Panc1 (cell line): Measurements from ENCODE around the gene PLCB1. TPM values are rescaled to one million over a fixed set of nuclear protein-coding genes. Genes with fewer than 3 reads are reported as not detected.

Experiments
- ATAC-seq: fragments of 200-7000 bp; cut with Tn5 transposase; 2 replicates; pipeline ENCODE4 v1.9.1; 2020; ENCODE audit warnings: mild to moderate bottlenecking, moderate library complexity
- BruUV-seq: library from RNA; stranded (reverse); fragments of 400-500 nt; replicated peaks from 2 replicates; lab custom pipeline; 2021; lab: Mats Ljungman, UMichigan
- CTCF ChIA-PET: fragments of 300-600 bp; sonication (Branson Sonifier 250); formaldehyde crosslinking; loops from one replicate; lab custom pipeline; 2022; ENCODE audit warnings: antibody characterized with exemption; lab: Charles Lee
- POLR2A ChIA-PET: fragments of 300-600 bp; sonication (Branson Sonifier 250); formaldehyde crosslinking; loops from one replicate; lab custom pipeline; 2022; ENCODE audit warnings: antibody characterized with exemption; lab: Charles Lee
- DNase-seq: peaks from one replicate; pipeline ENCODE4 v3.0.0-alpha.2; 2010; ENCODE audit warnings: low read depth, low spot score
- H3K27ac ChIP-seq: 2 replicates; pipeline ENCODE4 v1.5.1; 2011; ENCODE audit warnings: mild to moderate bottlenecking, low read length, inconsistent platforms
- H3K27me3 ChIP-seq: fragments of 200-500 bp; sonication (Bioruptor generic); 2 replicates; pipeline ENCODE4 v1.6.0; 2014; ENCODE audit warnings: low read length, inconsistent platforms; ENCODE audit not compliant: control insufficient read depth, insufficient read depth
- H3K36me3 ChIP-seq: fragments of 200-500 bp; sonication (Bioruptor generic); 2 replicates; pipeline ENCODE4 v1.5.1; 2014; ENCODE audit warnings: inconsistent platforms, mild to moderate bottlenecking, low read length, moderate library complexity; ENCODE audit not compliant: control insufficient read depth, insufficient read depth
- H3K4me1 ChIP-seq: 2 replicates; pipeline ENCODE4 v1.5.1; 2011; ENCODE audit warnings: inconsistent platforms, mild to moderate bottlenecking, low read length, moderate library complexity; ENCODE audit not compliant: control insufficient read depth, insufficient read depth
- H3K4me3 ChIP-seq, 2 experiments: 2 replicates each; pipeline ENCODE4 v1.5.1; 2011 to 2012; ENCODE audit warnings: low read depth in 2 of 2, low read length in 2 of 2, mild to moderate bottlenecking in 2 of 2, inconsistent platforms in 1 of 2, moderate library complexity in 1 of 2
- H3K9me3 ChIP-seq: fragments of 200-500 bp; sonication (Bioruptor generic); 2 replicates; pipeline ENCODE4 v1.5.1; 2014; ENCODE audit warnings: low read depth, mild to moderate bottlenecking, inconsistent platforms, low read length, moderate library complexity; ENCODE audit not compliant: control insufficient read depth, insufficient read depth
- POLR2AphosphoS5 ChIP-seq: IDR thresholded peaks from 2 replicates; pipeline ENCODE4 v1.6.1; 2012; ENCODE audit warnings: mild to moderate bottlenecking, low read depth, low read length, moderate library complexity
- SIN3A ChIP-seq: IDR thresholded peaks from 2 replicates; pipeline ENCODE4 v1.6.1; 2012; ENCODE audit warnings: low read depth, mild to moderate bottlenecking, low read length, moderate library complexity, borderline replicate concordance; ENCODE audit not compliant: insufficient read depth
- TCF7L2 ChIP-seq: IDR thresholded peaks from 2 replicates; pipeline ENCODE4 v1.6.1; 2011; ENCODE audit warnings: mild to moderate bottlenecking, low read depth, low read length, inconsistent platforms
- in situ Hi-C: cut with HindIII; loops from 2 replicates; pipeline ENCODE4 v1.10.0; 2016; ENCODE audit warnings: low sequenced_read_pairs, low pct_unique_long_range_greater_than_20kb
- intact Hi-C: fragments of 100-400 bp; cut with micrococcal nuclease; formaldehyde crosslinking; loops from one replicate; pipeline ENCODE4 v1.10.0; 2022; ENCODE audit not compliant: unreplicated experiment
- total RNA-seq: library from RNA; stranded (reverse); gene quantifications from one replicate; pipeline ENCODE4 v1.2.1, GENCODE V29; 2021; ENCODE audit not compliant: unreplicated experiment
- TF ChIP-seq, protein P1 (sequence below), 2 experiments: IDR thresholded peaks; 2 replicates each; pipeline ENCODE4 v1.6.1; 2011 to 2012; ENCODE audit warnings: low read depth in 2 of 2, control low read depth in 1 of 2, low read length in 1 of 2, mild to moderate bottlenecking in 1 of 2, moderate library complexity in 1 of 2; ENCODE audit not compliant: insufficient read depth in 1 of 2
- TF ChIP-seq, protein P2 (sequence below): fragments of 450-650 bp; IDR thresholded peaks from 2 replicates; pipeline ENCODE4 v1.5.1; 2017; ENCODE audit warnings: mild to moderate bottlenecking

PLCB1 gene
- total RNA-seq, 1 experiment from 2014 or later, result 0.59 TPM

DNA sequence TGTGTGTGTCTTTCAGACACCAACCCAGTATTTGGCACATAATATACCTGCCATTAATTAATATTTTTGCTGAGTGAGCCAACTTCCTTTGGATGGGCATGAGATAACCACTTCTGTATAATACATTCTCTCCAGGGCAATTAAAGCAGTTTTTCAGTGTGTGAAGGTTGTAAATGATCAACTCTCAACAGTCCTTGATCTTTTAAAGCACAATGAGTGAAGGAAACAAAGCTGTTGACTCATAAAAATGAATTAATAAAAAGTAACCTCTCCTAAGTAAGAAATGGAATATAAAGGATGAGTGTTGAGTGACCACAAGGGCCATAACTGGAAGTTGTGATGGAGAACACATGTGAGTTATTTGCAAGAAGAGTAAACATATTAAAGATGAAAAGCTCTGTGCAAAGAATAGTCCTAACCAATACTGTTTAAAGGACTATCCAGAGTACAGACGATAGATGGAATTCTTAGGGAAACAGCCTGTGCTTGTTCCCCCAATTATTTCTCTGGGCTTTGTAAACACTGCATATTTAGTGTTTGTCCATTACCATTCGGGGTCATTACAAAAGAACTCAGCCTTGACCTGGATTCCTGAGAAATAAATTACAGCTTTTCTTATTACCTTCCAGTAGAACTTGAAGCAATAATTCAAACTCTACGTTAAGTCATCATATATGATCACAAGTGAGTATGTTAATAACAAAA, 446.2 kb downstream of the PLCB1 start:
- Histone ChIP-seq H3K27ac (no peak overlapping the region), H3K4me1 (no peaks in the 10 kb centered on the region), H3K27me3 (no peaks in the 10 kb centered on the region), H3K4me3 (no peak overlapping the region), H3K9me3 (no peaks in the 10 kb centered on the region), H3K36me3 (no peaks in the 10 kb centered on the region)
- POLR2A ChIA-PET, result no interaction called here
- no TSS peak for BruUV-seq
- TF ChIP-seq SIN3A (no peak), TCF7L2 (no peak), POLR2AphosphoS5 (no peak)
- TF ChIP-seq, protein P1, sequence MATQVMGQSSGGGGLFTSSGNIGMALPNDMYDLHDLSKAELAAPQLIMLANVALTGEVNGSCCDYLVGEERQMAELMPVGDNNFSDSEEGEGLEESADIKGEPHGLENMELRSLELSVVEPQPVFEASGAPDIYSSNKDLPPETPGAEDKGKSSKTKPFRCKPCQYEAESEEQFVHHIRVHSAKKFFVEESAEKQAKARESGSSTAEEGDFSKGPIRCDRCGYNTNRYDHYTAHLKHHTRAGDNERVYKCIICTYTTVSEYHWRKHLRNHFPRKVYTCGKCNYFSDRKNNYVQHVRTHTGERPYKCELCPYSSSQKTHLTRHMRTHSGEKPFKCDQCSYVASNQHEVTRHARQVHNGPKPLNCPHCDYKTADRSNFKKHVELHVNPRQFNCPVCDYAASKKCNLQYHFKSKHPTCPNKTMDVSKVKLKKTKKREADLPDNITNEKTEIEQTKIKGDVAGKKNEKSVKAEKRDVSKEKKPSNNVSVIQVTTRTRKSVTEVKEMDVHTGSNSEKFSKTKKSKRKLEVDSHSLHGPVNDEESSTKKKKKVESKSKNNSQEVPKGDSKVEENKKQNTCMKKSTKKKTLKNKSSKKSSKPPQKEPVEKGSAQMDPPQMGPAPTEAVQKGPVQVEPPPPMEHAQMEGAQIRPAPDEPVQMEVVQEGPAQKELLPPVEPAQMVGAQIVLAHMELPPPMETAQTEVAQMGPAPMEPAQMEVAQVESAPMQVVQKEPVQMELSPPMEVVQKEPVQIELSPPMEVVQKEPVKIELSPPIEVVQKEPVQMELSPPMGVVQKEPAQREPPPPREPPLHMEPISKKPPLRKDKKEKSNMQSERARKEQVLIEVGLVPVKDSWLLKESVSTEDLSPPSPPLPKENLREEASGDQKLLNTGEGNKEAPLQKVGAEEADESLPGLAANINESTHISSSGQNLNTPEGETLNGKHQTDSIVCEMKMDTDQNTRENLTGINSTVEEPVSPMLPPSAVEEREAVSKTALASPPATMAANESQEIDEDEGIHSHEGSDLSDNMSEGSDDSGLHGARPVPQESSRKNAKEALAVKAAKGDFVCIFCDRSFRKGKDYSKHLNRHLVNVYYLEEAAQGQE (IDR thresholded peaks at IDR 0.05; ENCODE audit: insufficient read depth in 1 of 2, low read depth in 2 of 2, low read length in 1 of 2), result no peak
- TF ChIP-seq, protein P2, sequence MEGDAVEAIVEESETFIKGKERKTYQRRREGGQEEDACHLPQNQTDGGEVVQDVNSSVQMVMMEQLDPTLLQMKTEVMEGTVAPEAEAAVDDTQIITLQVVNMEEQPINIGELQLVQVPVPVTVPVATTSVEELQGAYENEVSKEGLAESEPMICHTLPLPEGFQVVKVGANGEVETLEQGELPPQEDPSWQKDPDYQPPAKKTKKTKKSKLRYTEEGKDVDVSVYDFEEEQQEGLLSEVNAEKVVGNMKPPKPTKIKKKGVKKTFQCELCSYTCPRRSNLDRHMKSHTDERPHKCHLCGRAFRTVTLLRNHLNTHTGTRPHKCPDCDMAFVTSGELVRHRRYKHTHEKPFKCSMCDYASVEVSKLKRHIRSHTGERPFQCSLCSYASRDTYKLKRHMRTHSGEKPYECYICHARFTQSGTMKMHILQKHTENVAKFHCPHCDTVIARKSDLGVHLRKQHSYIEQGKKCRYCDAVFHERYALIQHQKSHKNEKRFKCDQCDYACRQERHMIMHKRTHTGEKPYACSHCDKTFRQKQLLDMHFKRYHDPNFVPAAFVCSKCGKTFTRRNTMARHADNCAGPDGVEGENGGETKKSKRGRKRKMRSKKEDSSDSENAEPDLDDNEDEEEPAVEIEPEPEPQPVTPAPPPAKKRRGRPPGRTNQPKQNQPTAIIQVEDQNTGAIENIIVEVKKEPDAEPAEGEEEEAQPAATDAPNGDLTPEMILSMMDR, result no peak
- CTCF ChIA-PET, result no interaction called here
- DNase-seq (no peak), ATAC-seq (no peak)
- in situ Hi-C loops, result no loop called here
- intact Hi-C loops, result no loop called here

DNA sequence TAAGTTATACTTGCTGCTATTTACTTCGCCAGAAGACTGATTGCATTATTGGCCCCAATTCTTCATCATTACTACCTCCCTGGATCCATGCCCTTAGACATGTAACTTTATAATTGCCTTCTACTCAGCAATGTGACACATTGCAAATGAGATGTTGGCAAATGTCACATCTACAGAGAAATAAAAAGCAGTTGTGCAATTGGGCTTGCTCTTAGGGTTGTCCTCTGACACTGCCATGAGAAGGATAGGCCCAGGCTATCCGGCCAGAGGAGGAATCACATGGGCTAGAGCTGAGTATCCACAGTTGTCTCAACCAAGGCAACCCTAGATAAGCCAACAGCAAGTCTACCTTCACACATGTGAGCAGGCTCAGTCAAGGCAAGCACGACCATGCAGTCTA, 447.0 kb downstream of the PLCB1 start:
- Histone ChIP-seq H3K4me1 (no peaks in the 10 kb centered on the region), H3K4me3 (no peak overlapping the region), H3K9me3 (no peaks in the 10 kb centered on the region), H3K36me3 (no peaks in the 10 kb centered on the region), H3K27ac (no peak overlapping the region), H3K27me3 (no peaks in the 10 kb centered on the region)
- ChIA-PET POLR2A (no interaction called here), CTCF (no interaction called here)
- ATAC-seq (no peak), DNase-seq (no peak)
- in situ Hi-C loops (no loop called here), intact Hi-C loops (no loop called here)
- no TSS peak for BruUV-seq
- TF ChIP-seq, protein P1 (IDR thresholded peaks at IDR 0.05; ENCODE audit: insufficient read depth in 1 of 2, low read depth in 2 of 2, low read length in 1 of 2), result no peak
- no peak for TF ChIP-seq SIN3A
- TF ChIP-seq, protein P2, result no peak
- TF ChIP-seq POLR2AphosphoS5, result no peak
- no peak for TF ChIP-seq TCF7L2
